ENCODE measurements around the gene NME1. TPM values are rescaled to one million over a fixed set of nuclear protein-coding genes. Genes with fewer than 3 reads are reported as not detected.
"Not testable (repeated sequence)": the region's sequence is repeated elsewhere in the genome, so short reads cannot be mapped to it uniquely, and the experiment has no call there.

Gene NME1
- total and polyA plus RNA-seq, 2 experiments from 2014 or later = 133 to 250 TPM

DNA sequence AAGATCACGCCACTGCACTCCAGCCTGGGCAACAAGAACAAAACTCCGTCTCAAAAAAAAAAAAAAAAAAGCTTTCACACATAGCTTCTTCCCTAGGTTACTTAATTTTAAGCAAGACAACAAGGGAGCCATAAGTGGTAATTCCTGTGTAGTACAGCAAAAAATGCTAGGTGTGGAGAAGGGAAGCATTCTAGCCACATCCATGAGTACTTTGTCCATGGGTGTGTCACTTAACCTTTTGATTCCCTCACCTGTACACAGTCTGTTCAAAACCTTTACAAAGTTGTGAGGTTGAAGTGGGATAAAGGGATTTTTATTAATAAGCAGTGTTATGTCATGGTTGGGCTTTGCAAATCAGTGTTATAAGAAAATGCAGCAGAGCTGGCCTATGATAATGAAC lies 17.4 kb downstream of the NME1 start:
- no peaks in the 10 kb centered on the region for H3K9me3 ChIP-seq (ENCODE audit: low read depth)
- H3K36me3 ChIP-seq (ENCODE audit: low read depth) = peaks cover 39% of the 10 kb centered on the region
- no peak for TF ChIP-seq EZH2 (IDR thresholded peaks at IDR 0.05; ENCODE audit: insufficient read depth, poor library complexity, severe bottlenecking)
- no peak for TF ChIP-seq EZH2phosphoT487 (IDR thresholded peaks at IDR 0.05; ENCODE audit: insufficient read depth, low read depth)
- no peak overlapping the region for H3K9ac ChIP-seq
- DNase-seq = no peak
- H3K4me2 ChIP-seq (ENCODE audit: unreplicated experiment) = no peak overlapping the region
- H3K4me1 ChIP-seq (ENCODE audit: insufficient read depth) = peaks cover 8% of the 10 kb centered on the region
- no peak overlapping the region for H2AFZ ChIP-seq
- no peak overlapping the region for H3K27ac ChIP-seq
- H3K9me2 ChIP-seq (ENCODE audit: insufficient read depth) = no peaks in the 10 kb centered on the region
- no peak overlapping the region for H3K4me3 ChIP-seq
- H3F3A ChIP-seq (ENCODE audit: insufficient read depth) = peaks cover 45% of the 10 kb centered on the region
- H3K27me3 ChIP-seq (replicated peaks; ENCODE audit: insufficient read depth) = no peaks in the 10 kb centered on the region
- in situ Hi-C loops (cut with MboI) = no loop called here
- WGBS, 2 experiments (ENCODE audit: low coverage in 1 of 2, low lambda C conversion rate in 2 of 2, missing lambda C conversion rate in 2 of 2) = 68 to 80% methylated on average over 1 to 2 of the region's 2 CpGs
- H4K20me1 ChIP-seq (ENCODE audit: insufficient read depth) = no peaks in the 10 kb centered on the region
- H3K79me2 ChIP-seq (ENCODE audit: insufficient read depth) = peaks cover 37% of the 10 kb centered on the region

GRCh38 chr17:51172030-51172429 lies 18.7 kb downstream of the NME1 start:
- H3K9ac ChIP-seq; H4K20me1 ChIP-seq (ENCODE audit: insufficient read depth); H3K27ac ChIP-seq; H2AFZ ChIP-seq; H3K9me3 ChIP-seq (ENCODE audit: low read depth); H3K4me3 ChIP-seq; H3K27me3 ChIP-seq (replicated peaks; ENCODE audit: insufficient read depth); H3K4me1 ChIP-seq (ENCODE audit: insufficient read depth); H3K9me2 ChIP-seq (ENCODE audit: insufficient read depth); H3K4me2 ChIP-seq (ENCODE audit: unreplicated experiment); in situ Hi-C loops (cut with MboI); DNase-seq: not testable (repeated sequence)
- peaks cover 39% of the 10 kb centered on the region for H3K36me3 ChIP-seq (ENCODE audit: low read depth)
- WGBS, 2 experiments (ENCODE audit: low coverage in 1 of 2, low lambda C conversion rate in 2 of 2, missing lambda C conversion rate in 2 of 2) = 84 to 86% methylated on average over 9 of the region's 9 CpGs
- peaks cover 32% of the 10 kb centered on the region for H3K79me2 ChIP-seq (ENCODE audit: insufficient read depth)
- H3F3A ChIP-seq (ENCODE audit: insufficient read depth) = peaks cover 45% of the 10 kb centered on the region

DNA sequence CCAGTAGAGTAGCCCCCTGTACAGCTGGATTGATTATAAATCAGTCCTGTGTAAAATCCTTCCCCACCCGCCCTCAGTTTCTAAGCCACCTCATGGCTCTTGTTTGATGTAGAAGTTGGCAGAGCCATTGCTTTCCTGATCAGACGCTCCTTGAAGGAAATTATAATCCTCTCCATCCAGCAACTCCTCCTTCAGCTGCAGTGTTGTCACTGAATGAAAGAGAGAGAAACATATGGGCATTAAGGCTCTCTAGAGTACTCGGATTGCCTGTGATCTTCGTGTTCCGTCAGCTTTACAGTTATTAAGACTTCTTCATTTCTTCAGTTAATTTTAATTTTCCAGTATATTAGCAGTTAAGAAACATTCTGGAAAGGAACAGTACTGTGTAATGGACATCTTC lies 27.1 kb downstream of the NME1 start:
- Histone ChIP-seq H3K4me3 (no peak overlapping the region), H3K9ac (no peak overlapping the region), H3K9me2 (ENCODE audit: insufficient read depth) (no peaks in the 10 kb centered on the region), H3K36me3 (ENCODE audit: low read depth) (peaks cover 15% of the 10 kb centered on the region; the same call in 1 of the 2 replicates), H3K27me3 (replicated peaks; ENCODE audit: insufficient read depth) (no peaks in the 10 kb centered on the region), H3K27ac (no peak overlapping the region), H3F3A (ENCODE audit: insufficient read depth) (peaks cover 18% of the 10 kb centered on the region; the same call in 1 of the 2 replicates), H3K4me2 (ENCODE audit: unreplicated experiment) (no peak overlapping the region), H3K4me1 (ENCODE audit: insufficient read depth) (peaks cover 8% of the 10 kb centered on the region), H2AFZ (no peak overlapping the region), H4K20me1 (ENCODE audit: insufficient read depth) (no peaks in the 10 kb centered on the region), H3K79me2 (ENCODE audit: insufficient read depth) (no peaks in the 10 kb centered on the region), H3K9me3 (ENCODE audit: low read depth) (no peaks in the 10 kb centered on the region)
- TF ChIP-seq EZH2phosphoT487 (IDR thresholded peaks at IDR 0.05; ENCODE audit: insufficient read depth, low read depth) = no peak
- TF ChIP-seq EZH2 (IDR thresholded peaks at IDR 0.05; ENCODE audit: insufficient read depth, poor library complexity, severe bottlenecking) = no peak
- WGBS, 2 experiments (ENCODE audit: low coverage in 1 of 2, low lambda C conversion rate in 2 of 2, missing lambda C conversion rate in 2 of 2) = 72 to 74% methylated on average over 5 of the region's 5 CpGs
- DNase-seq = no peak
- in situ Hi-C loops (cut with MboI) = no loop called here

- Histone ChIP-seq H3K4me1 (ENCODE audit: insufficient read depth) (peaks cover 8% of the 10 kb centered on the region), H3K79me2 (ENCODE audit: insufficient read depth) (no peaks in the 10 kb centered on the region), H3K27ac (no peak overlapping the region), H3K9me2 (ENCODE audit: insufficient read depth) (no peaks in the 10 kb centered on the region), H3F3A (ENCODE audit: insufficient read depth) (peaks cover 6% of the 10 kb centered on the region), H4K20me1 (ENCODE audit: insufficient read depth) (peaks cover 3% of the 10 kb centered on the region; the same call in 1 of the 2 replicates), H3K36me3 (ENCODE audit: low read depth) (peaks cover 17% of the 10 kb centered on the region; the same call in 1 of the 2 replicates), H3K9me3 (ENCODE audit: low read depth) (no peaks in the 10 kb centered on the region), H3K4me3 (no peak overlapping the region), H3K27me3 (replicated peaks; ENCODE audit: insufficient read depth) (no peaks in the 10 kb centered on the region), H3K4me2 (ENCODE audit: unreplicated experiment) (no peak overlapping the region), H2AFZ (no peak overlapping the region), H3K9ac (no peak overlapping the region)
- 87 to 95% methylated on average over 1 of the region's 1 CpG for WGBS, 2 experiments (ENCODE audit: low coverage in 1 of 2, low lambda C conversion rate in 2 of 2, missing lambda C conversion rate in 2 of 2)
- in situ Hi-C loops (cut with MboI) = no loop called here
- TF ChIP-seq EZH2phosphoT487 (IDR thresholded peaks at IDR 0.05; ENCODE audit: insufficient read depth, low read depth) (no peak), EZH2 (IDR thresholded peaks at IDR 0.05; ENCODE audit: insufficient read depth, poor library complexity, severe bottlenecking) (no peak)
- DNase-seq = no peak
Measured at GRCh38 chr17:51184124-51184523, 30.8 kb downstream of the NME1 start.

GRCh38 chr17:51185763-51186332 lies 32.5 kb downstream of the NME1 start:
- in situ Hi-C loops (cut with MboI) = no loop called here
- Histone ChIP-seq H3K79me2 (ENCODE audit: insufficient read depth) (no peaks in the 10 kb centered on the region), H3K36me3 (ENCODE audit: low read depth) (peaks cover 19% of the 10 kb centered on the region), H3K4me1 (ENCODE audit: insufficient read depth) (no peaks in the 10 kb centered on the region), H3K4me2 (ENCODE audit: unreplicated experiment) (no peak overlapping the region), H3K9me2 (ENCODE audit: insufficient read depth) (no peaks in the 10 kb centered on the region), H3K27ac (no peak overlapping the region), H3K27me3 (replicated peaks; ENCODE audit: insufficient read depth) (no peaks in the 10 kb centered on the region), H3K4me3 (no peak overlapping the region), H4K20me1 (ENCODE audit: insufficient read depth) (peaks cover 3% of the 10 kb centered on the region; the same call in 1 of the 2 replicates), H3K9me3 (ENCODE audit: low read depth) (no peaks in the 10 kb centered on the region), H3F3A (ENCODE audit: insufficient read depth) (peaks cover 6% of the 10 kb centered on the region; the same call in 1 of the 2 replicates), H3K9ac (no peak overlapping the region), H2AFZ (no peak overlapping the region)
- TF ChIP-seq EZH2phosphoT487 (IDR thresholded peaks at IDR 0.05; ENCODE audit: insufficient read depth, low read depth) (no peak), EZH2 (IDR thresholded peaks at IDR 0.05; ENCODE audit: insufficient read depth, poor library complexity, severe bottlenecking) (no peak)
- no peak for DNase-seq
- WGBS, 2 experiments (ENCODE audit: low coverage in 1 of 2, low lambda C conversion rate in 2 of 2, missing lambda C conversion rate in 2 of 2) = 90 to 91% methylated on average over 7 to 8 of the region's 8 CpGs

Data from GM23248 (cell line).